ENCODE data around the gene C16orf92. TPM values are rescaled to one million over a fixed set of nuclear protein-coding genes. Genes with fewer than 3 reads are reported as not detected.

The C16orf92 gene
- total and polyA plus RNA-seq, 4 experiments from 2014 or later, result not detected

GRCh38 chr16:29989111-29989858, 33.7 kb upstream of the C16orf92 start:
- ChIA-PET POLR2A (ENCODE audit: partially characterized antibody) (interaction anchor here (1.2 to 2.8 kb wide), 2 partner anchors 16 to 63 kb away, joined by 4 to 10 read pairs; partner anchors contain the start of genes KCTD13 and TAOK2), CTCF (ENCODE audit: partially characterized antibody) (interaction anchor here (0.8 to 1.1 kb wide), 3 partner anchors 11 to 297 kb away, joined by 3 read pairs; no protein-coding TSS in a partner anchor)
- Histone ChIP-seq H3K27me3 (ENCODE audit: insufficient read depth, low read length) (no peaks in the 10 kb centered on the region), H3K4me1 (ENCODE audit: insufficient read depth, low read length) (peaks cover 5% of the 10 kb centered on the region), H3K9me3 (ENCODE audit: control insufficient read depth in 1 of 2, low read length in 2 of 2) (no peaks in the 10 kb centered on the region), H3K36me3 (ENCODE audit: insufficient read depth, low read length) (peaks cover 51% of the 10 kb centered on the region), H3K4me3 (ENCODE audit: low read length in 2 of 2) (no peak overlapping the region), H3K27ac (ENCODE audit: low read depth, low read length) (no peak overlapping the region)
- no peak for DNase-seq
- Mint-ChIP-seq H3K9me3 (peaks cover 0 to 2% (median 0%) of the 10 kb centered on the region in 8 donors), H3K4me3 (no peak overlapping the region), H3K36me3 (peaks cover 46 to 61% of the 10 kb centered on the region in 2 donors), H3K27ac (peak overlapping the region in 4 of 7 donors; percentile 2 to 72 (median 41)), H3K27me3 (no peaks in the 10 kb centered on the region), H3K4me1 (peaks cover 3 to 7% (median 5%) of the 10 kb centered on the region in 4 donors)
- intact Hi-C loops (cut with micrococcal nuclease), result no loop called here

GRCh38 chr16:29990034-29990433, 33.0 kb upstream of the C16orf92 start:
- no peak overlapping the region for H3K27ac ChIP-seq (ENCODE audit: low read depth, low read length)
- H3K36me3 Mint-ChIP-seq, result peaks cover 43 to 59% of the 10 kb centered on the region in 2 donors

GRCh38 chr16:29990883-29991570, 32.0 kb upstream of the C16orf92 start:
- no peaks in the 10 kb centered on the region for H3K27me3 ChIP-seq (ENCODE audit: insufficient read depth, low read length)
- no peaks in the 10 kb centered on the region for H3K27me3 Mint-ChIP-seq
- DNase-seq, result no peak
- ChIA-PET POLR2A (ENCODE audit: partially characterized antibody) (no interaction called here), CTCF (ENCODE audit: partially characterized antibody) (no interaction called here)
- H3K9me3 Mint-ChIP-seq, result peaks cover 0 to 2% (median 0%) of the 10 kb centered on the region in 8 donors
- H3K4me1 Mint-ChIP-seq, result peaks cover 6 to 22% (median 12%) of the 10 kb centered on the region in 4 donors
- peaks cover 38 to 61% of the 10 kb centered on the region in 2 donors for H3K36me3 Mint-ChIP-seq
- peak overlapping the region in 1 of 8 donors; percentile 39 for H3K4me3 Mint-ChIP-seq
- no peak overlapping the region for H3K27ac ChIP-seq (ENCODE audit: low read depth, low read length)
- H3K36me3 ChIP-seq (ENCODE audit: insufficient read depth, low read length), result peaks cover 35% of the 10 kb centered on the region
- H3K4me1 ChIP-seq (ENCODE audit: insufficient read depth, low read length), result peaks cover 14% of the 10 kb centered on the region
- H3K9me3 ChIP-seq (ENCODE audit: control insufficient read depth in 1 of 2, low read length in 2 of 2), result no peaks in the 10 kb centered on the region
- intact Hi-C loops (cut with micrococcal nuclease), result loop anchor here (10.0 kb wide), 1 partner anchor 176 kb away; the partner anchor contains the start of genes PAGR1 and PRRT2
- peak overlapping the region in 1 of 7 donors; percentile 60 for H3K27ac Mint-ChIP-seq
- H3K4me3 ChIP-seq (ENCODE audit: low read length in 2 of 2), result no peak overlapping the region

More at GRCh38 chr16:29990034-29990433, 33.0 kb upstream of the C16orf92 start:
- Histone ChIP-seq H3K9me3 (ENCODE audit: control insufficient read depth in 1 of 2, low read length in 2 of 2) (no peaks in the 10 kb centered on the region), H3K4me1 (ENCODE audit: insufficient read depth, low read length) (peaks cover 13% of the 10 kb centered on the region), H3K27me3 (ENCODE audit: insufficient read depth, low read length) (no peaks in the 10 kb centered on the region), H3K36me3 (ENCODE audit: insufficient read depth, low read length) (peaks cover 45% of the 10 kb centered on the region), H3K4me3 (ENCODE audit: low read length in 2 of 2) (no peak overlapping the region)
- no peak overlapping the region for H3K4me3 Mint-ChIP-seq
- CTCF ChIA-PET (ENCODE audit: partially characterized antibody), result interaction anchor here (1.1 kb wide), 1 partner anchor 298 kb away, joined by 3 read pairs; no protein-coding TSS in a partner anchor
- no peaks in the 10 kb centered on the region for H3K27me3 Mint-ChIP-seq
- POLR2A ChIA-PET (ENCODE audit: partially characterized antibody), result interaction anchor here (1.2 to 2.8 kb wide), 2 partner anchors 17 to 63 kb away, joined by 4 to 10 read pairs; partner anchors contain the start of genes KCTD13 and TAOK2
- peaks cover 0 to 2% (median 0%) of the 10 kb centered on the region in 8 donors for H3K9me3 Mint-ChIP-seq
- no peak overlapping the region for H3K27ac Mint-ChIP-seq
- intact Hi-C loops (cut with micrococcal nuclease), result loop anchor here (10.0 kb wide), 1 partner anchor 175 kb away; the partner anchor contains the start of genes PAGR1 and PRRT2
- H3K4me1 Mint-ChIP-seq, result peaks cover 6 to 14% (median 10%) of the 10 kb centered on the region in 4 donors
- DNase-seq, result no peak

DNA sequence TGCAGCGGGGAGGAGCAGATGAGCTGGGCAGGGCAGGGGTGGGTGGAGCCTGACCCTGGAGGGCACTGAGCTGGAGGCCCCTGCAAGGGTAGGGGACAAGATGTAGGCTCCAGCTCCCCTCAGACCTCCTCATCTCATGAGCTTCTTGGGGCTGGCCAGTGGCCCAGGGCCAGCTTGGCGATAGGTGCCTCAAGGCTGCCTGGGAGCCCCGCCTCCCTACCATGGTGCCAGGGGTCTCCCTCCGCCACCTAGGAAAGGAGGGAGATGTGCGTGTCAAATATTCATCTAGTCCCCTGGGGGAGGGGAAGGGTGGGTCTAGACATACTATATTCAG, 31.5 kb upstream of the C16orf92 start:
- POLR2A ChIA-PET (ENCODE audit: partially characterized antibody), result no interaction called here

DNA sequence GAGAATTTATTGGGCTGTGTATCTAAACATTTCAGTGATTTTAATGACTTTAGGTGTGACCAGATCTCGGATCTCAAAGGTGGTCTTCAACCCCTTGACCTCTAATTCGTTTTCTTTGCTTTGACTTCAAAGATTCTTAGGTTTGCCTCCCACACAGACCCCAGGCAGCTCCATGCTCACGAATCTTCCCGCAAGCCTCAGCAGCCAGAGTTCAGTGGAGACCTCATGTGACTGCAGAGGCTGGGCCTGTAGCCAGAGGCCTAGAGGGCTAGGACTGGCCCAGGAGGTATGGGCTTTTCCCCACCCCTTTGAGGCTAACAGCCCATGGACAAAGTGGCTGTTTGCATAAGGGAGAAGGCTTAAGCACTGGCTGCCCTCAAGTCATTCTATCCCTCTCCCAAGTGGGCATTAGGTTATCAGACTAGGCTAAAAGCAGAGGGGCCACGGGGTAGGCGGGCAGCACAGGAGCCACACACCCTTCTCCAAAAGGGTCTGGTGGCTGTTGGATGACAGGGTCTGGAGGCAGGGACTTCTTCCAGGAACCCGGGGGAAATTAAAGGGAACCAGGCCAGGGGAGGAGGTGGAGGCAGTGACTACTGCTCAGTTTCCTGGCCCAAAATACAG, 30.5 kb upstream of the C16orf92 start:
- H3K9me3 Mint-ChIP-seq, result peaks cover 0 to 2% (median 0%) of the 10 kb centered on the region in 8 donors
- peak overlapping the region in 3 of 8 donors; percentile 21 to 64 (median 64) for H3K4me3 Mint-ChIP-seq
- CTCF ChIA-PET (ENCODE audit: partially characterized antibody), result no interaction called here
- Histone ChIP-seq H3K4me3 (ENCODE audit: low read length in 2 of 2) (no peak overlapping the region), H3K9me3 (ENCODE audit: control insufficient read depth in 1 of 2, low read length in 2 of 2) (no peaks in the 10 kb centered on the region), H3K27ac (ENCODE audit: low read depth, low read length) (no peak overlapping the region), H3K36me3 (ENCODE audit: insufficient read depth, low read length) (peaks cover 26% of the 10 kb centered on the region), H3K27me3 (ENCODE audit: insufficient read depth, low read length) (no peaks in the 10 kb centered on the region), H3K4me1 (ENCODE audit: insufficient read depth, low read length) (peaks cover 23% of the 10 kb centered on the region)
- intact Hi-C loops (cut with micrococcal nuclease), result loop anchor here (10.0 kb wide), 1 partner anchor 178 kb away; the partner anchor contains the start of genes PAGR1 and PRRT2
- DNase-seq, result no peak
- peak overlapping the region in 4 of 7 donors; percentile 22 to 74 (median 42) for H3K27ac Mint-ChIP-seq
- peaks cover 11 to 34% (median 21%) of the 10 kb centered on the region in 4 donors for H3K4me1 Mint-ChIP-seq
- peaks cover 35 to 64% of the 10 kb centered on the region in 2 donors for H3K36me3 Mint-ChIP-seq
- POLR2A ChIA-PET (ENCODE audit: partially characterized antibody), result interaction anchor here (2.1 kb wide), 1 partner anchor 18 kb away, joined by 14 read pairs; the partner anchor contains the start of gene TAOK2
- H3K27me3 Mint-ChIP-seq, result no peaks in the 10 kb centered on the region

More for the DNA sequence above, 31.5 kb upstream of the C16orf92 start:
- H3K4me3 ChIP-seq (ENCODE audit: low read length in 2 of 2), result no peak overlapping the region
- no peak for DNase-seq
- H3K27me3 ChIP-seq (ENCODE audit: insufficient read depth, low read length), result no peaks in the 10 kb centered on the region
- H3K36me3 ChIP-seq (ENCODE audit: insufficient read depth, low read length), result peaks cover 30% of the 10 kb centered on the region
- CTCF ChIA-PET (ENCODE audit: partially characterized antibody), result no interaction called here
- peaks cover 15% of the 10 kb centered on the region for H3K4me1 ChIP-seq (ENCODE audit: insufficient read depth, low read length)
- intact Hi-C loops (cut with micrococcal nuclease), result loop anchor here (10.0 kb wide), 1 partner anchor 177 kb away; the partner anchor contains the start of genes PAGR1 and PRRT2
- Mint-ChIP-seq H3K27me3 (no peaks in the 10 kb centered on the region), H3K27ac (no peak overlapping the region), H3K4me1 (peaks cover 6 to 27% (median 15%) of the 10 kb centered on the region in 4 donors), H3K36me3 (peaks cover 36 to 62% of the 10 kb centered on the region in 2 donors), H3K9me3 (peaks cover 0 to 2% (median 0%) of the 10 kb centered on the region in 8 donors), H3K4me3 (no peak overlapping the region)
- no peak overlapping the region for H3K27ac ChIP-seq (ENCODE audit: low read depth, low read length)
- H3K9me3 ChIP-seq (ENCODE audit: control insufficient read depth in 1 of 2, low read length in 2 of 2), result no peaks in the 10 kb centered on the region

DNA sequence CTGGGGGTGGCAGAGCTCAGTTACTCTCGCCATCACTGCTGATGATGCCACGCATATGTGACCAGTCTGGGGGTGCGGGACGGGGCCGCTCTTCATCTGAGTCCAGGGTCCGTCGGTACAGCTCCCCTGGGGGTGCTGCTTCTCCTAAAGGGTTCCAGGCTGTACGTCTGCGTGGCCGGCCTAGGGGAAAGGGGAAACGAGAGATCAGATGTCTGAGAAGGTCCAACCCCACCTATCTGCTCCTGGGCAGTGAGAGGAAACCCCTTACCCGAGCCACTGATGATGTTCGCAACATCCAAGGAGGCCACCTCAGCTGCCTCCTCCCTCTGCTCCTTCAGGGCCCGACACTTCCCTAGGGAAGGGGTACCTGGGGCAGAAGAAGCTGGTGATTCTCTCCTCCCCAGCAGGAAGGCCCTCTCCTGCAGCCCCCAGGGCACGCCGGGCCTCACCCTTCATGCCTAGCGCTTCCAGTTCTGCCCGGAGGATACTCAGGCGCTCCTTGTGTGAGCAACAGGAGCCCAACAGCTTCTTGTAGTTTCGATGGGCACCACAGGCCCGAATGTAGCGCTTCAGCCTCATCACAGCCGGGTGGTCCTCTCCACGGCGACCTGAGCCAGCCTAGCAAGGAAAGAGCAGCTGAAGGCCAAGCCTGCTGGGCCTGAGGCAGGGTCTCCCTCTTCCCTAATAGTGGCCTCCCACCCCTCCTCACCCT, 29.7 kb upstream of the C16orf92 start:
- peaks cover 31 to 61% of the 10 kb centered on the region in 2 donors for H3K36me3 Mint-ChIP-seq
- ChIA-PET POLR2A (ENCODE audit: partially characterized antibody) (interaction anchor here (2.1 to 3.9 kb wide), 3 partner anchors 19 to 73 kb away, joined by 12 to 24 read pairs (median 14); partner anchors contain the start of genes ALDOA, KCTD13 and TAOK2), CTCF (ENCODE audit: partially characterized antibody) (interaction anchor here (1.0 to 1.3 kb wide), 2 partner anchors 8 to 32 kb away, joined by 3 to 4 read pairs; no protein-coding TSS in a partner anchor)
- no peaks in the 10 kb centered on the region for H3K27me3 ChIP-seq (ENCODE audit: insufficient read depth, low read length)
- H3K36me3 ChIP-seq (ENCODE audit: insufficient read depth, low read length), result peaks cover 27% of the 10 kb centered on the region
- H3K4me3 Mint-ChIP-seq, result peak overlapping the region in 2 of 8 donors; percentile 12 to 63
- H3K4me3 ChIP-seq (ENCODE audit: low read length in 2 of 2), result no peak overlapping the region
- H3K27ac ChIP-seq (ENCODE audit: low read depth, low read length), result no peak overlapping the region
- intact Hi-C loops (cut with micrococcal nuclease), result loop anchor here (10.0 kb wide), 1 partner anchor 179 kb away; the partner anchor contains the start of genes PAGR1 and PRRT2
- peak overlapping the region in 2 of 7 donors; percentile 41 to 99 for H3K27ac Mint-ChIP-seq
- H3K9me3 Mint-ChIP-seq, result peaks cover 0 to 2% (median 0%) of the 10 kb centered on the region in 8 donors
- H3K4me1 Mint-ChIP-seq, result peaks cover 13 to 35% (median 25%) of the 10 kb centered on the region in 4 donors
- H3K9me3 ChIP-seq (ENCODE audit: control insufficient read depth in 1 of 2, low read length in 2 of 2), result no peaks in the 10 kb centered on the region
- H3K4me1 ChIP-seq (ENCODE audit: insufficient read depth, low read length), result peaks cover 23% of the 10 kb centered on the region
- H3K27me3 Mint-ChIP-seq, result no peaks in the 10 kb centered on the region
- no peak for DNase-seq

All from CD4-positive, alpha-beta memory T cell (primary cell).